Measurements from ENCODE around the gene TLCD5. TPM values are rescaled to one million over a fixed set of nuclear protein-coding genes. Genes with fewer than 3 reads are reported as not detected.

Gene TLCD5
- total and polyA plus RNA-seq, 2 donors (not counting 1 experiment from before 2014, with no cell fraction given) = 0.17 TPM; not detected in 1

DNA sequence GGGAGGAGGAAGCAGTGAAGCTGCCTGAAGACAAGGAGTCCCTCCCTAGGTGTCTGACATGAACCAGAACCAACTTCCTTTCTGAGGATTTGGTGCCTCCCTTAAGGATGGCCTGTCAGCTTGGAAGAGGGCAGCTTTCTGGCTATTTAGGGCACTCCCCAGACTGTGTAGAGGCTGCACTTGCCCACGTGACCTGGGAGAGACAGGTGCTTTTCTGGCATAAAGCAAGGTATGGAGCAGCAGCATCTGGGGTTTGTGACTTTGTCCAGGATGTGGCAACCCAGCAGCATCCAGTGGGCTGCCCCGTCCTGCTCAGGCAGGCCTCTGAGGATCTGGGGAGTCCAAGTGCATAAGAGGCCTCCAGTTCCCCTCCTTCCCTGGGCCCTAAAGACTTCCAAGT lies 42.0 kb upstream of the TLCD5 start:
- Histone ChIP-seq H3K4me2 (replicated peaks; ENCODE audit: low read depth, low read length, poor library complexity, severe bottlenecking) (no peak overlapping the region), H2AFZ (ENCODE audit: insufficient read depth, low read depth, low read length, poor library complexity, severe bottlenecking) (no peak overlapping the region), H3K36me3 (replicated peaks in 1 of 2; ENCODE audit: control extremely low read depth in 1 of 2, control insufficient read depth in 1 of 2, extremely low read depth in 1 of 2, insufficient read depth in 2 of 2, low read length in 1 of 2) (no peaks in the 10 kb centered on the region), H3K9ac (ENCODE audit: low read length) (no peak overlapping the region), H3K27me3 (replicated peaks in 1 of 4; ENCODE audit: control extremely low read depth in 1 of 4, control insufficient read depth in 3 of 4, insufficient read depth in 4 of 4, low read length in 3 of 4) (peaks cover 0 to 3% (median 0%) of the 10 kb centered on the region in 4 experiments), H4K20me1 (ENCODE audit: control insufficient read depth, insufficient read depth, low read length, poor library complexity, severe bottlenecking) (no peaks in the 10 kb centered on the region), H3K4me1 (ENCODE audit: control insufficient read depth in 2 of 2, insufficient read depth in 2 of 2, low read length in 2 of 2) (no peaks in the 10 kb centered on the region), H3K4me3 (ENCODE audit: control extremely low read depth in 1 of 5, extremely low read depth in 1 of 5, insufficient read depth in 1 of 5, low read depth in 2 of 5, low read length in 4 of 5) (no peak overlapping the region), H3K27ac (ENCODE audit: low read length in 2 of 2) (no peak overlapping the region), H3K9me3 (ENCODE audit: control extremely low read depth in 1 of 3, control insufficient read depth in 2 of 3, insufficient read depth in 1 of 3, low read length in 2 of 3) (no peaks in the 10 kb centered on the region), H3K79me2 (ENCODE audit: control insufficient read depth, insufficient read depth, low read length) (no peaks in the 10 kb centered on the region)
- Mint-ChIP-seq H3K27ac (no peak overlapping the region), H3K4me1 (no peaks in the 10 kb centered on the region), H3K4me3 (no peak overlapping the region), H3K9me3 (ENCODE audit: insufficient read depth) (no peaks in the 10 kb centered on the region), H3K27me3 (peaks cover 11% of the 10 kb centered on the region)
- CTCF ChIA-PET = no interaction called here
- TF ChIP-seq, protein P1, sequence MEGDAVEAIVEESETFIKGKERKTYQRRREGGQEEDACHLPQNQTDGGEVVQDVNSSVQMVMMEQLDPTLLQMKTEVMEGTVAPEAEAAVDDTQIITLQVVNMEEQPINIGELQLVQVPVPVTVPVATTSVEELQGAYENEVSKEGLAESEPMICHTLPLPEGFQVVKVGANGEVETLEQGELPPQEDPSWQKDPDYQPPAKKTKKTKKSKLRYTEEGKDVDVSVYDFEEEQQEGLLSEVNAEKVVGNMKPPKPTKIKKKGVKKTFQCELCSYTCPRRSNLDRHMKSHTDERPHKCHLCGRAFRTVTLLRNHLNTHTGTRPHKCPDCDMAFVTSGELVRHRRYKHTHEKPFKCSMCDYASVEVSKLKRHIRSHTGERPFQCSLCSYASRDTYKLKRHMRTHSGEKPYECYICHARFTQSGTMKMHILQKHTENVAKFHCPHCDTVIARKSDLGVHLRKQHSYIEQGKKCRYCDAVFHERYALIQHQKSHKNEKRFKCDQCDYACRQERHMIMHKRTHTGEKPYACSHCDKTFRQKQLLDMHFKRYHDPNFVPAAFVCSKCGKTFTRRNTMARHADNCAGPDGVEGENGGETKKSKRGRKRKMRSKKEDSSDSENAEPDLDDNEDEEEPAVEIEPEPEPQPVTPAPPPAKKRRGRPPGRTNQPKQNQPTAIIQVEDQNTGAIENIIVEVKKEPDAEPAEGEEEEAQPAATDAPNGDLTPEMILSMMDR (IDR thresholded peaks at IDR 0.05) = no peak
- 58% methylated on average over 2 of the region's 2 CpGs for WGBS (ENCODE audit: insufficient coverage)
- POLR2A ChIA-PET = no interaction called here
- no peak for ATAC-seq (ENCODE audit: low read depth)
- no peak for DNase-seq
- intact Hi-C loops (cut with micrococcal nuclease) = no loop called here

DNA sequence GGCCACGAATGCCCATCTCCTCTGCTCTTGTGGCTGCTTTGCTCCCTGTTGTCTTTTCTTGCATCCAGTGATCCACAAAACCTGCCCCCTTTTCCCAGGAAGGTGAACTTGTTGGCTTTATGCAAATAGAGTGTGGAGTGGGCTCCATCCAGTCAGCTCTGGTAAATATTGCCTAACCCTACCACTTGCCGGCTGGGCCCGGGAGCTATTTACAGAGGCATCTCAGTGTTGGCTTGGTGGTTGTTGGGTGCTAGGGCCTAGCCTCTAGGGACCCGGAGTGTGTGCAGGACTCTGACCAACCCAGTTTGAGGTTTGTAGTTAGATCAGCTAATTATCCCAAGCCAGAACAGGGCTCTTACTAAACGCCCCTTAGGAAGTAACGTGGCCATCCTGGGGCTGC lies 40.8 kb upstream of the TLCD5 start:
- Histone ChIP-seq H3K4me1 (ENCODE audit: control insufficient read depth in 2 of 2, insufficient read depth in 2 of 2, low read length in 2 of 2) (no peaks in the 10 kb centered on the region), H3K79me2 (ENCODE audit: control insufficient read depth, insufficient read depth, low read length) (no peaks in the 10 kb centered on the region), H3K27ac (ENCODE audit: low read length in 2 of 2) (no peak overlapping the region), H3K9me3 (ENCODE audit: control extremely low read depth in 1 of 3, control insufficient read depth in 2 of 3, insufficient read depth in 1 of 3, low read length in 2 of 3) (no peaks in the 10 kb centered on the region), H4K20me1 (ENCODE audit: control insufficient read depth, insufficient read depth, low read length, poor library complexity, severe bottlenecking) (no peaks in the 10 kb centered on the region), H3K27me3 (replicated peaks in 1 of 4; ENCODE audit: control extremely low read depth in 1 of 4, control insufficient read depth in 3 of 4, insufficient read depth in 4 of 4, low read length in 3 of 4) (peaks cover 0 to 3% (median 0%) of the 10 kb centered on the region in 4 experiments), H3K9ac (ENCODE audit: low read length) (no peak overlapping the region), H3K4me2 (replicated peaks; ENCODE audit: low read depth, low read length, poor library complexity, severe bottlenecking) (no peak overlapping the region), H2AFZ (ENCODE audit: insufficient read depth, low read depth, low read length, poor library complexity, severe bottlenecking) (no peak overlapping the region), H3K4me3 (ENCODE audit: control extremely low read depth in 1 of 5, extremely low read depth in 1 of 5, insufficient read depth in 1 of 5, low read depth in 2 of 5, low read length in 4 of 5) (no peak overlapping the region), H3K36me3 (replicated peaks in 1 of 2; ENCODE audit: control extremely low read depth in 1 of 2, control insufficient read depth in 1 of 2, extremely low read depth in 1 of 2, insufficient read depth in 2 of 2, low read length in 1 of 2) (no peaks in the 10 kb centered on the region)
- intact Hi-C loops (cut with micrococcal nuclease) = no loop called here
- WGBS (ENCODE audit: insufficient coverage) = 96% methylated on average over 4 of the region's 6 CpGs
- Mint-ChIP-seq H3K9me3 (ENCODE audit: insufficient read depth) (no peaks in the 10 kb centered on the region), H3K27me3 (peaks cover 12% of the 10 kb centered on the region), H3K4me3 (no peak overlapping the region), H3K27ac (no peak overlapping the region), H3K4me1 (no peaks in the 10 kb centered on the region)
- DNase-seq (no peak), ATAC-seq (ENCODE audit: low read depth) (no peak)
- ChIA-PET CTCF (no interaction called here), POLR2A (no interaction called here)
- TF ChIP-seq, protein P1 (IDR thresholded peaks at IDR 0.05) = no peak
- no peak for TF ChIP-seq EZH2 (IDR thresholded peaks at IDR 0.05; ENCODE audit: borderline replicate concordance, insufficient read depth, low read depth, low read length, poor library complexity, severe bottlenecking)

Data from B cell (primary cell).